Peyer's patch (tissue), 4 donors: ENCODE measurements around the gene NOL3.

Source experiments
- POLR2A ChIP-seq, 2 donors: fragments of 450-650 bp; IDR thresholded peaks; one replicate each; pipeline ENCODE4 v1.5.1; 2017; ENCODE audit warnings: antibody characterized with exemption in 2 of 2, mild to moderate bottlenecking in 2 of 2, moderate library complexity in 2 of 2
- TF ChIP-seq, protein P1 (sequence below), 6 experiments: fragments of 450-650 bp in 4 of 6; fragments of 200-600 bp in 2 of 6; sonication (generic) in 1 of 6; IDR thresholded peaks; one replicate each; pipeline ENCODE4 v1.5.1; 2017 to 2019; ENCODE audit warnings: antibody characterized with exemption in 6 of 6, mild to moderate bottlenecking in 3 of 6, moderate library complexity in 1 of 6

DNA sequence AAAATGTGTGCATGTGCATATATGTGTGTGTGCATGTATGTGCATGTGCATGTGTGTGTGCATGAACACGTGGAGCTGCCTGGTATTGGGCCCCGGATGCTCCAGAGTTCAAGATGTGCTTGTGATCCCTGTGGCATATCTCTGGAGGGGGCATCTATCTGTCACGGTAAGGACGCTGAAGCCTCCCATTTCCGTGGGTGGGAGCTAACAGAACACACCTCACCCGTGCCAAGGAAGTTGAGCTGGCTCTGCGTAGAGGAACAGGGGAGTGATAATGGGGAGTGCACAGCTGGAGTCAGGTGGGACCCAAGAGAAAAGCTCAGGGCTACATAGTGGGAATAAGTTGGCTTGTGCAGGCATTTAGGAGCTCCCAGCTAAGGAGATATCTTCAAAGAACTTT, 41.3 kb downstream of the NOL3 start:
- TF ChIP-seq, protein P1, sequence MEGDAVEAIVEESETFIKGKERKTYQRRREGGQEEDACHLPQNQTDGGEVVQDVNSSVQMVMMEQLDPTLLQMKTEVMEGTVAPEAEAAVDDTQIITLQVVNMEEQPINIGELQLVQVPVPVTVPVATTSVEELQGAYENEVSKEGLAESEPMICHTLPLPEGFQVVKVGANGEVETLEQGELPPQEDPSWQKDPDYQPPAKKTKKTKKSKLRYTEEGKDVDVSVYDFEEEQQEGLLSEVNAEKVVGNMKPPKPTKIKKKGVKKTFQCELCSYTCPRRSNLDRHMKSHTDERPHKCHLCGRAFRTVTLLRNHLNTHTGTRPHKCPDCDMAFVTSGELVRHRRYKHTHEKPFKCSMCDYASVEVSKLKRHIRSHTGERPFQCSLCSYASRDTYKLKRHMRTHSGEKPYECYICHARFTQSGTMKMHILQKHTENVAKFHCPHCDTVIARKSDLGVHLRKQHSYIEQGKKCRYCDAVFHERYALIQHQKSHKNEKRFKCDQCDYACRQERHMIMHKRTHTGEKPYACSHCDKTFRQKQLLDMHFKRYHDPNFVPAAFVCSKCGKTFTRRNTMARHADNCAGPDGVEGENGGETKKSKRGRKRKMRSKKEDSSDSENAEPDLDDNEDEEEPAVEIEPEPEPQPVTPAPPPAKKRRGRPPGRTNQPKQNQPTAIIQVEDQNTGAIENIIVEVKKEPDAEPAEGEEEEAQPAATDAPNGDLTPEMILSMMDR (IDR thresholded peaks at IDR 0.05) = no peak
- TF ChIP-seq POLR2A (IDR thresholded peaks at IDR 0.05) = no peak
